ENCODE measurements around the gene USP38.

Gene USP38

GRCh38 chr4:143183513-143184216 lies 1.1 kb upstream of the USP38 start:
- Histone ChIP-seq H3K9ac (ENCODE audit: low read length) (no peak overlapping the region), H4K91ac (ENCODE audit: low read depth, low read length) (no peak overlapping the region), H3K4me2 (ENCODE audit: low read length) (peak overlapping the region; percentile 71), H3K36me3 (ENCODE audit: control insufficient read depth in 1 of 2, insufficient read depth in 2 of 2, low read length in 2 of 2) (no peaks in the 10 kb centered on the region), H3K4me1 (ENCODE audit: control insufficient read depth in 1 of 2, insufficient read depth in 2 of 2, low read length in 2 of 2) (peaks cover 0 to 2% of the 10 kb centered on the region in 2 experiments), H3K4me3 (ENCODE audit: low read depth, low read length) (no peak overlapping the region), H3K27ac (ENCODE audit: low read depth, low read length) (no peak overlapping the region), H3K9me3 (ENCODE audit: insufficient read depth, low read depth, low read length) (peaks cover 1% of the 10 kb centered on the region), H4K12ac (ENCODE audit: low read depth, low read length) (no peak overlapping the region), H3K23ac (ENCODE audit: low read length) (no peak overlapping the region), H2BK120ac (ENCODE audit: insufficient read depth, low read length, poor library complexity) (no peak overlapping the region), H2BK12ac (ENCODE audit: low read length) (no peak overlapping the region), H3K79me1 (ENCODE audit: low read length) (peaks cover 11% of the 10 kb centered on the region), H2BK5ac (ENCODE audit: low read depth, low read length, poor library complexity) (no peak overlapping the region), H3K79me2 (ENCODE audit: control insufficient read depth, insufficient read depth, low read length, poor library complexity) (peaks cover 9% of the 10 kb centered on the region), H3K4ac (ENCODE audit: low read depth, low read length) (no peak overlapping the region), H3K27me3 (ENCODE audit: insufficient read depth, low read length) (no peaks in the 10 kb centered on the region), H3K18ac (ENCODE audit: low read length) (no peak overlapping the region), H4K8ac (ENCODE audit: low read depth, low read length) (no peak overlapping the region), H2AK5ac (ENCODE audit: low read length) (no peak overlapping the region), H2AFZ (ENCODE audit: insufficient read depth, low read length, poor library complexity) (no peak overlapping the region), H3K14ac (ENCODE audit: low read length) (no peak overlapping the region)
- DNase-seq = no peak
- WGBS (ENCODE audit: extremely low coverage, insufficient coverage, insufficient read length) = 100% methylated on average over 1 of the region's 9 CpGs

- no peak overlapping the region for H3K23ac ChIP-seq (ENCODE audit: low read length)
- H3K4me2 ChIP-seq (ENCODE audit: low read length) = peak overlapping the region; percentile 71
- H3K27me3 ChIP-seq (ENCODE audit: insufficient read depth, low read length) = no peaks in the 10 kb centered on the region
- peak overlapping the region; percentile 75 for H3K4me3 ChIP-seq (ENCODE audit: low read depth, low read length)
- peak overlapping the region; percentile 2 for H4K12ac ChIP-seq (ENCODE audit: low read depth, low read length)
- H4K8ac ChIP-seq (ENCODE audit: low read depth, low read length) = peak overlapping the region; percentile 52
- peaks cover 1% of the 10 kb centered on the region for H3K9me3 ChIP-seq (ENCODE audit: insufficient read depth, low read depth, low read length)
- no peak overlapping the region for H2AK5ac ChIP-seq (ENCODE audit: low read length)
- peak overlapping the region; percentile 81 for H3K27ac ChIP-seq (ENCODE audit: low read depth, low read length)
- H3K9ac ChIP-seq (ENCODE audit: low read length) = peak overlapping the region; percentile 74
- H2BK5ac ChIP-seq (ENCODE audit: low read depth, low read length, poor library complexity) = peak overlapping the region; percentile 8
- peaks cover 9% of the 10 kb centered on the region for H3K79me2 ChIP-seq (ENCODE audit: control insufficient read depth, insufficient read depth, low read length, poor library complexity)
- no peak overlapping the region for H3K18ac ChIP-seq (ENCODE audit: low read length)
- no peak overlapping the region for H3K4ac ChIP-seq (ENCODE audit: low read depth, low read length)
- peaks cover 0 to 2% of the 10 kb centered on the region in 2 experiments for H3K4me1 ChIP-seq (ENCODE audit: control insufficient read depth in 1 of 2, insufficient read depth in 2 of 2, low read length in 2 of 2)
- H4K91ac ChIP-seq (ENCODE audit: low read depth, low read length) = peak overlapping the region; percentile 1
- no CpG with 5 or more reads among the region's 11 CpGs for WGBS (ENCODE audit: extremely low coverage, insufficient coverage, insufficient read length)
- peak overlapping the region; percentile 8 for H3K14ac ChIP-seq (ENCODE audit: low read length)
- H3K36me3 ChIP-seq (ENCODE audit: control insufficient read depth in 1 of 2, insufficient read depth in 2 of 2, low read length in 2 of 2) = no peaks in the 10 kb centered on the region
- peaks cover 11% of the 10 kb centered on the region for H3K79me1 ChIP-seq (ENCODE audit: low read length)
- peak overlapping the region; percentile 4 for H2BK120ac ChIP-seq (ENCODE audit: insufficient read depth, low read length, poor library complexity)
- no peak overlapping the region for H2AFZ ChIP-seq (ENCODE audit: insufficient read depth, low read length, poor library complexity)
- peak; percentile 46 to 81 for DNase-seq
- H2BK12ac ChIP-seq (ENCODE audit: low read length) = no peak overlapping the region
Measured at GRCh38 chr4:143184217-143184502, 557 bp upstream of the USP38 start.

- no peak overlapping the region for H2BK120ac ChIP-seq (ENCODE audit: insufficient read depth, low read length, poor library complexity)
Measured at GRCh38 chr4:143185253-143186107, 763 bp downstream of the USP38 start.

GRCh38 chr4:143186212-143186611 lies 1.5 kb downstream of the USP38 start:
- Histone ChIP-seq H4K91ac (ENCODE audit: low read depth, low read length) (no peak overlapping the region), H3K4me2 (ENCODE audit: low read length) (peak overlapping the region; percentile 93), H3K36me3 (ENCODE audit: control insufficient read depth in 1 of 2, insufficient read depth in 2 of 2, low read length in 2 of 2) (no peaks in the 10 kb centered on the region), H3K27me3 (ENCODE audit: insufficient read depth, low read length) (no peaks in the 10 kb centered on the region), H2AFZ (ENCODE audit: insufficient read depth, low read length, poor library complexity) (no peak overlapping the region), H2BK5ac (ENCODE audit: low read depth, low read length, poor library complexity) (no peak overlapping the region), H3K4me1 (ENCODE audit: control insufficient read depth in 1 of 2, insufficient read depth in 2 of 2, low read length in 2 of 2) (no peaks in the 10 kb centered on the region), H3K9ac (ENCODE audit: low read length) (no peak overlapping the region), H2BK12ac (ENCODE audit: low read length) (no peak overlapping the region), H3K9me3 (ENCODE audit: insufficient read depth, low read depth, low read length) (peaks cover 1% of the 10 kb centered on the region), H3K79me1 (ENCODE audit: low read length) (peaks cover 11% of the 10 kb centered on the region), H3K27ac (ENCODE audit: low read depth, low read length) (no peak overlapping the region), H3K18ac (ENCODE audit: low read length) (no peak overlapping the region), H3K4ac (ENCODE audit: low read depth, low read length) (no peak overlapping the region), H4K8ac (ENCODE audit: low read depth, low read length) (no peak overlapping the region), H2AK5ac (ENCODE audit: low read length) (no peak overlapping the region), H4K12ac (ENCODE audit: low read depth, low read length) (no peak overlapping the region), H3K79me2 (ENCODE audit: control insufficient read depth, insufficient read depth, low read length, poor library complexity) (peaks cover 9% of the 10 kb centered on the region), H3K23ac (ENCODE audit: low read length) (no peak overlapping the region), H2BK120ac (ENCODE audit: insufficient read depth, low read length, poor library complexity) (no peak overlapping the region), H3K4me3 (ENCODE audit: low read depth, low read length) (no peak overlapping the region), H3K14ac (ENCODE audit: low read length) (no peak overlapping the region)
- DNase-seq = peak; percentile 47 to 77
- WGBS (ENCODE audit: extremely low coverage, insufficient coverage, insufficient read length) = no CpG with 5 or more reads among the region's 6 CpGs

More at GRCh38 chr4:143185253-143186107, 763 bp downstream of the USP38 start:
- Histone ChIP-seq H3K4ac (ENCODE audit: low read depth, low read length) (peak overlapping the region; percentile 22), H3K79me1 (ENCODE audit: low read length) (peaks cover 11% of the 10 kb centered on the region), H3K27me3 (ENCODE audit: insufficient read depth, low read length) (no peaks in the 10 kb centered on the region), H3K4me3 (ENCODE audit: low read depth, low read length) (peak overlapping the region; percentile 89), H3K36me3 (ENCODE audit: control insufficient read depth in 1 of 2, insufficient read depth in 2 of 2, low read length in 2 of 2) (no peaks in the 10 kb centered on the region), H3K23ac (ENCODE audit: low read length) (no peak overlapping the region), H4K8ac (ENCODE audit: low read depth, low read length) (peak overlapping the region; percentile 64), H3K9me3 (ENCODE audit: insufficient read depth, low read depth, low read length) (peaks cover 1% of the 10 kb centered on the region), H3K18ac (ENCODE audit: low read length) (peak overlapping the region; percentile 37), H3K4me1 (ENCODE audit: control insufficient read depth in 1 of 2, insufficient read depth in 2 of 2, low read length in 2 of 2) (no peaks in the 10 kb centered on the region), H3K27ac (ENCODE audit: low read depth, low read length) (peak overlapping the region; percentile 87), H3K9ac (ENCODE audit: low read length) (peak overlapping the region; percentile 75), H4K12ac (ENCODE audit: low read depth, low read length) (no peak overlapping the region), H2AK5ac (ENCODE audit: low read length) (no peak overlapping the region), H2BK12ac (ENCODE audit: low read length) (no peak overlapping the region), H2AFZ (ENCODE audit: insufficient read depth, low read length, poor library complexity) (peak overlapping the region; percentile 67), H3K79me2 (ENCODE audit: control insufficient read depth, insufficient read depth, low read length, poor library complexity) (peaks cover 9% of the 10 kb centered on the region), H3K4me2 (ENCODE audit: low read length) (peak overlapping the region; percentile 93), H2BK5ac (ENCODE audit: low read depth, low read length, poor library complexity) (peak overlapping the region; percentile 29), H3K14ac (ENCODE audit: low read length) (peak overlapping the region; percentile 27), H4K91ac (ENCODE audit: low read depth, low read length) (peak overlapping the region; percentile 38)
- DNase-seq = peak; percentile 7 to 41
- no CpG with 5 or more reads among the region's 50 CpGs for WGBS (ENCODE audit: extremely low coverage, insufficient coverage, insufficient read length)
